HCT116 (cell line): ENCODE data around the gene VTI1A. TPM values are rescaled to one million over a fixed set of nuclear protein-coding genes. Genes with fewer than 3 reads are reported as not detected.

Experiments used
- ATAC-seq: fragments of 200-7000 bp; cut with Tn5 transposase; 2 replicates; pipeline ENCODE4 v1.9.1; 2020; ENCODE audit warnings: mild to moderate bottlenecking, moderate library complexity
- BruUV-seq: library from RNA; stranded (reverse); fragments of 400-500 nt; replicated peaks from 2 replicates; lab custom pipeline; 2021; lab: Mats Ljungman, UMichigan
- CTCF ChIA-PET: fragments of 300-600 bp; sonication (Branson Sonifier 250); formaldehyde crosslinking; loops from one replicate; lab custom pipeline; 2021; ENCODE audit warnings: antibody characterized with exemption; lab: Charles Lee
- POLR2A ChIA-PET: fragments of 300-600, 350-600 bp; sonication (Branson Sonifier 250); formaldehyde crosslinking; loops from one replicate; lab custom pipeline; 2021; ENCODE audit warnings: antibody characterized with exemption; lab: Charles Lee
- RAD21 ChIA-PET, 2 experiments: fragments of 300-600 bp; sonication (Branson Sonifier 250); formaldehyde crosslinking; loops; one replicate each; lab custom pipeline; 2023; ENCODE audit warnings: low total read pairs in 2 of 2; ENCODE audit not compliant: uncharacterized antibody in 2 of 2, unreplicated experiment in 2 of 2, low non-redundant PET in 1 of 2; lab: Charles Lee
- DNase-seq: peaks from one replicate; pipeline ENCODE4 v3.0.0-alpha.2; 2010; ENCODE audit warnings: low read depth, low spot score
- H2AFZ ChIP-seq: fragments of 200-600 bp; shearing (Covaris generic), sonication (generic); 2 replicates; pipeline ENCODE4 v1.6.1; 2017; ENCODE audit warnings: low read depth, mixed run types, mixed read lengths, antibody characterized with exemption, low read length; ENCODE audit not compliant: poor library complexity, severe bottlenecking
- H3K27ac ChIP-seq: 2 replicates; pipeline ENCODE4 v1.5.1; 2012; ENCODE audit warnings: low read depth, low read length
- H3K27me3 ChIP-seq: fragments of 200-600 bp; sonication (generic); 2 replicates; pipeline ENCODE4 v1.6.1; 2016; ENCODE audit warnings: mixed run types, low read length, mixed read lengths; ENCODE audit not compliant: insufficient read depth
- H3K36me3 ChIP-seq, 2 experiments: fragments of 200-500 bp in 1 of 2; fragments of 200-600 bp in 1 of 2; sonication (Bioruptor generic) in 1 of 2; sonication (generic) in 1 of 2; 2 replicates each; pipeline versions ENCODE4 v1.5.1 to v1.6.1; 2014 to 2016; ENCODE audit warnings: low read length in 2 of 2, inconsistent platforms in 1 of 2, mixed read lengths in 1 of 2, mixed run types in 1 of 2; ENCODE audit not compliant: insufficient read depth in 2 of 2, control insufficient read depth in 1 of 2
- H3K4me1 ChIP-seq, 2 experiments: fragments of 200-600 bp in 1 of 2; sonication (generic) in 1 of 2; 2 replicates each; pipeline versions ENCODE4 v1.5.1 to v1.6.1; 2012 to 2017; ENCODE audit warnings: low read length in 2 of 2, inconsistent platforms in 1 of 2, mild to moderate bottlenecking in 1 of 2, mixed read lengths in 1 of 2, mixed run types in 1 of 2, moderate library complexity in 1 of 2; ENCODE audit not compliant: insufficient read depth in 2 of 2, control insufficient read depth in 1 of 2
- H3K4me2 ChIP-seq: fragments of 200-600 bp; sonication (generic); 2 replicates; pipeline ENCODE4 v1.6.1; 2017; ENCODE audit warnings: mixed run types, low read length, mixed read lengths
- H3K4me3 ChIP-seq, 2 experiments: fragments of 200-600 bp in 1 of 2; sonication (generic) in 1 of 2; replicated peaks in 1 of 2; 2 replicates each; pipeline ENCODE4 v1.5.1; 2011 to 2016; ENCODE audit warnings: low read length in 2 of 2, control low read depth in 1 of 2, low read depth in 1 of 2, mild to moderate bottlenecking in 1 of 2, mixed read lengths in 1 of 2, mixed run types in 1 of 2
- H3K79me2 ChIP-seq: fragments of 200-600 bp; sonication (generic); 2 replicates; pipeline ENCODE4 v1.6.1; 2017; ENCODE audit warnings: mild to moderate bottlenecking, mixed run types, low read length, moderate library complexity, mixed read lengths; ENCODE audit not compliant: insufficient read depth
- H3K9ac ChIP-seq: fragments of 200-600 bp; sonication (generic); 2 replicates; pipeline ENCODE4 v1.6.1; 2016; ENCODE audit warnings: low read length, mixed read lengths
- H3K9me2 ChIP-seq: fragments of 200-600 bp; sonication (generic), shearing (Covaris generic); 2 replicates; pipeline ENCODE4 v1.6.1; 2017; ENCODE audit warnings: mixed run types, mild to moderate bottlenecking, moderate library complexity; ENCODE audit not compliant: insufficient read depth
- H3K9me3 ChIP-seq, 2 experiments: fragments of 200-500 bp in 1 of 2; fragments of 200-600 bp in 1 of 2; sonication (Bioruptor generic) in 1 of 2; sonication (generic) in 1 of 2; 2 replicates each; pipeline ENCODE4 v1.6.1; 2014 to 2017; ENCODE audit warnings: low read length in 2 of 2, mixed read lengths in 2 of 2, inconsistent platforms in 1 of 2, low read depth in 1 of 2, mild to moderate bottlenecking in 1 of 2, mixed run types in 1 of 2, moderate library complexity in 1 of 2; ENCODE audit not compliant: control insufficient read depth in 1 of 2, insufficient read depth in 1 of 2
- H4K20me1 ChIP-seq: fragments of 200-600 bp; sonication (generic), shearing (Covaris generic); 2 replicates; pipeline ENCODE4 v1.6.1; 2017; ENCODE audit warnings: mixed run types, mild to moderate bottlenecking, moderate library complexity; ENCODE audit not compliant: insufficient read depth
- CTCF ChIP-seq, 3 experiments: fragments of 200-600 bp in 1 of 3; sonication (generic) in 1 of 3; IDR thresholded peaks in 2 of 3; conservative IDR thresholded peaks in 1 of 3; 2 replicates each; pipeline ENCODE4 v1.5.1; 2012 to 2017; ENCODE audit warnings: low read depth in 2 of 3, low read length in 2 of 3, antibody characterized with exemption in 1 of 3, borderline replicate concordance in 1 of 3, control low read depth in 1 of 3, mild to moderate bottlenecking in 1 of 3, mixed read lengths in 1 of 3, mixed run types in 1 of 3, moderate library complexity in 1 of 3; ENCODE audit not compliant: insufficient read depth in 1 of 3
- EGR1 ChIP-seq: IDR thresholded peaks from 2 replicates; pipeline ENCODE4 v1.6.1; 2012; ENCODE audit warnings: low read depth
- POLR2AphosphoS5 ChIP-seq: IDR thresholded peaks from 2 replicates; pipeline ENCODE4 v1.6.1; 2011; ENCODE audit warnings: mild to moderate bottlenecking, low read depth, low read length, moderate library complexity
- REST ChIP-seq: IDR thresholded peaks from 2 replicates; pipeline ENCODE4 v1.6.1; 2012; ENCODE audit warnings: low read depth
- ZFX ChIP-seq: fragments of 450-650 bp; IDR thresholded peaks from 2 replicates; pipeline ENCODE4 v1.6.1; 2017
- intact Hi-C: fragments of 100-400 bp; cut with micrococcal nuclease; formaldehyde crosslinking; loops from 2 replicates; pipeline ENCODE4 v1.10.0; 2022
- total RNA-seq: library from RNA; stranded (reverse); gene quantifications from one replicate; pipeline ENCODE4 v1.2.1, GENCODE V29; 2021; ENCODE audit not compliant: unreplicated experiment

VTI1A gene
- total RNA-seq, 1 experiment from 2014 or later, result 80.7 TPM

GRCh38 chr10:112426111-112426510, 20.9 kb upstream of the VTI1A start:
- ATAC-seq, result no peak
- peaks cover 67 to 77% of the 10 kb centered on the region in 2 experiments for H3K36me3 ChIP-seq
- intact Hi-C loops, result no loop called here
- H3K9me2 ChIP-seq, result no peaks in the 10 kb centered on the region
- H3K9ac ChIP-seq, result no peak overlapping the region
- BruUV-seq, result no TSS peak
- ChIA-PET RAD21 (no interaction called here), POLR2A (interaction anchor here (1.1 kb wide), 2 partner anchors 9 kb away, joined by 3 to 4 read pairs; no protein-coding TSS in a partner anchor)
- no peak overlapping the region for H3K4me2 ChIP-seq
- H3K27ac ChIP-seq, result no peak overlapping the region
- H3K27me3 ChIP-seq, result no peaks in the 10 kb centered on the region
- TF ChIP-seq EGR1 (no peak), CTCF (IDR thresholded peaks at IDR 0.05 in 2 of 3, conservative IDR thresholded peaks at IDR 0.05 in 1 of 3; ENCODE audit: borderline replicate concordance in 1 of 3, insufficient read depth in 1 of 3, low read depth in 2 of 3, low read length in 2 of 3) (no peak), ZFX (no peak)
- TF ChIP-seq, all 23 proteins: peak for 0
- no peaks in the 10 kb centered on the region for H3K79me2 ChIP-seq
- peaks cover 12 to 39% of the 10 kb centered on the region in 2 experiments; a peak in 3 of 4 replicates for H3K4me1 ChIP-seq
- H4K20me1 ChIP-seq, result no peaks in the 10 kb centered on the region
- CTCF ChIA-PET, result interaction anchor here (1.2 to 1.5 kb wide), 2 partner anchors 9 to 110 kb away, joined by 4 to 9 read pairs; no protein-coding TSS in a partner anchor
- H2AFZ ChIP-seq, result no peak overlapping the region
- H3K9me3 ChIP-seq, result no peaks in the 10 kb centered on the region
- H3K4me3 ChIP-seq, result no peak overlapping the region
- DNase-seq, result no peak

- Histone ChIP-seq H3K4me1 (peaks cover 16 to 52% of the 10 kb centered on the region in 2 experiments; a peak in 3 of 4 replicates), H3K79me2 (peaks cover 6% of the 10 kb centered on the region; the same call in 1 of the 2 replicates), H3K27me3 (no peaks in the 10 kb centered on the region), H3K4me2 (no peak overlapping the region), H3K36me3 (peaks cover 65 to 81% of the 10 kb centered on the region in 2 experiments), H2AFZ (no peak overlapping the region), H3K4me3 (no peak overlapping the region), H3K27ac (peak overlapping the region; percentile 46), H3K9me3 (no peaks in the 10 kb centered on the region), H4K20me1 (no peaks in the 10 kb centered on the region), H3K9ac (peak overlapping the region; percentile 3; the same call in 1 of the 2 replicates), H3K9me2 (no peaks in the 10 kb centered on the region)
- TF ChIP-seq REST (no peak), POLR2AphosphoS5 (peak; percentile 41; the same call in 1 of the 2 replicates)
- ATAC-seq (peak; percentile 35), DNase-seq (no peak)
- RAD21 ChIA-PET, result interaction anchor here in 1 of 2 experiments (0.6 kb wide), 2 partner anchors 55 to 67 kb away, joined by 4 read pairs; no protein-coding TSS in a partner anchor
- BruUV-seq, result TSS peak; percentile 4
- POLR2A ChIA-PET, result interaction anchor here (1.3 kb wide), 1 partner anchor 40 kb away, joined by 3 read pairs; no protein-coding TSS in a partner anchor
- intact Hi-C loops, result no loop called here
- CTCF ChIA-PET, result interaction anchor here (0.8 kb wide), 1 partner anchor 52 kb away, joined by 3 read pairs; no protein-coding TSS in a partner anchor
These were observed 17.9 kb upstream of the VTI1A start for GRCh38 chr10:112429147-112429546.
